Astrocyte (in vitro differentiated cells and primary cell): ENCODE data around the gene CDT1. TPM values are rescaled to one million over a fixed set of nuclear protein-coding genes. Genes with fewer than 3 reads are reported as not detected.
"Not testable (repeated sequence)": the region's sequence is repeated elsewhere in the genome, so short reads cannot be mapped to it uniquely, and the experiment has no call there.

ENCODE experiments used
- DNase-seq: peaks from one replicate; pipeline ENCODE4 v3.0.0-alpha.2; 2010; ENCODE audit warnings: low read depth
- FAIRE-seq: peaks from 2 replicates; lab custom pipeline; 2011; peaks lifted over from hg19 to GRCh38; lab: Jason Lieb, UNC
- H2AFZ ChIP-seq: 2 replicates; pipeline ENCODE4 v1.6.0; 2012; ENCODE audit warnings: low read depth, low read length, inconsistent platforms
- H3K27ac ChIP-seq: 2 replicates; pipeline ENCODE4 v1.5.1; 2011; ENCODE audit warnings: low read depth, low read length, inconsistent platforms
- H3K27me3 ChIP-seq: 2 replicates; pipeline ENCODE4 v1.6.0; 2011; ENCODE audit warnings: low read length, inconsistent platforms; ENCODE audit not compliant: insufficient read depth
- H3K36me3 ChIP-seq: 2 replicates; pipeline ENCODE4 v1.5.1; 2011; ENCODE audit warnings: low read length, inconsistent platforms; ENCODE audit not compliant: insufficient read depth
- H3K4me1 ChIP-seq: 2 replicates; pipeline ENCODE4 v1.5.1; 2011; ENCODE audit warnings: low read length, inconsistent platforms; ENCODE audit not compliant: insufficient read depth
- H3K4me2 ChIP-seq: 2 replicates; pipeline ENCODE4 v1.6.0; 2012; ENCODE audit warnings: low read length, inconsistent platforms
- H3K4me3 ChIP-seq: 2 replicates; pipeline ENCODE4 v1.5.1; 2011; ENCODE audit warnings: low read depth, mild to moderate bottlenecking, low read length, inconsistent platforms; ENCODE audit not compliant: insufficient read depth
- H3K79me2 ChIP-seq: 2 replicates; pipeline ENCODE4 v1.6.0; 2012; ENCODE audit warnings: mild to moderate bottlenecking, low read length, inconsistent platforms; ENCODE audit not compliant: insufficient read depth
- H3K9ac ChIP-seq: 2 replicates; pipeline ENCODE4 v1.6.0; 2012; ENCODE audit warnings: mild to moderate bottlenecking, low read length, inconsistent platforms
- H3K9me3 ChIP-seq: 2 replicates; pipeline ENCODE4 v1.5.1; 2012; ENCODE audit warnings: low read depth, mild to moderate bottlenecking, low read length, inconsistent platforms; ENCODE audit not compliant: insufficient read depth
- H4K20me1 ChIP-seq: 2 replicates; pipeline ENCODE4 v1.6.0; 2012; ENCODE audit warnings: low read length, inconsistent platforms; ENCODE audit not compliant: insufficient read depth
- H3K27ac Mint-ChIP-seq: one replicate; pipeline ENCODE4 v1.8.0; 2021; ENCODE audit warnings: mild to moderate bottlenecking, mixed read lengths; ENCODE audit not compliant: unreplicated experiment
- H3K27me3 Mint-ChIP-seq: one replicate; pipeline ENCODE4 v1.8.0; 2021; ENCODE audit warnings: low read depth, mixed read lengths; ENCODE audit not compliant: unreplicated experiment
- H3K36me3 Mint-ChIP-seq: one replicate; pipeline ENCODE4 v1.8.0; 2021; ENCODE audit warnings: low read depth, mixed read lengths; ENCODE audit not compliant: unreplicated experiment
- H3K4me1 Mint-ChIP-seq: one replicate; pipeline ENCODE4 v1.8.0; 2021; ENCODE audit warnings: low read depth, mixed read lengths; ENCODE audit not compliant: unreplicated experiment
- H3K4me3 Mint-ChIP-seq: one replicate; pipeline ENCODE4 v1.8.0; 2021; ENCODE audit warnings: mild to moderate bottlenecking, moderate library complexity, mixed read lengths; ENCODE audit not compliant: unreplicated experiment
- H3K9me3 Mint-ChIP-seq: one replicate; pipeline ENCODE4 v1.8.0; 2021; ENCODE audit warnings: mild to moderate bottlenecking, mixed read lengths; ENCODE audit not compliant: unreplicated experiment
- EZH2 ChIP-seq: IDR thresholded peaks from 2 replicates; pipeline ENCODE4 v1.6.1; 2012; ENCODE audit warnings: mild to moderate bottlenecking, low read length, inconsistent platforms; ENCODE audit not compliant: insufficient read depth
- total RNA-seq: library from RNA; stranded (reverse); gene quantifications from 2 replicates; pipeline ENCODE4 v1.2.1, GENCODE V29; 2021
- TF ChIP-seq, protein P1 (sequence below): IDR thresholded peaks from 2 replicates; pipeline ENCODE4 v1.5.1; 2011; ENCODE audit warnings: low read depth, mild to moderate bottlenecking, inconsistent platforms, low read length, moderate library complexity; ENCODE audit not compliant: insufficient read depth

The CDT1 gene
- total RNA-seq, 1 donor from 2014 or later: 4.7 TPM

DNA sequence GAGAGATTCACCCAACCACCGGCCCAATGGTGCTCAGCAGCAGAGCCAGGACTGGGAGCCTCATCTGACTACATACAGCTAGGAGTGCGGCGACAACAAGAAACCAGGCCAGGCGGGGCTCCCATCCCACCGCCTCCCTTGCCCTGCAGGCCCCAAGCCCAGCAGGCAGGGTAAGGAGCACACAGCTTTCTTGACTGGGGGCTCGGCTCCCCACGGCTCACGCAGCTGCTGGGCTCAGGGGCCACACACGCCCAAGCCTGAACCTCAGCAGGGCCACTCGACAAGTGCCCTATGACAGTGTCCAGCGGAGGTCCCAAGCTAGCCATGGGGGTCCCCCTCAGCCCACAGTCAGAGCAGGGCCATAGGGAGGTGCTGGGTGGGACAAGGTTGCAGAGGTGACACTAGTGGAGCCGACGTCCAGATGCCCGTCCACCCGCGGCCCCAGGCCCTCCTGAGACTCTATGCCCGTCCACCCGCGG lies 32.3 kb upstream of the CDT1 start:
- peak overlapping the region; percentile 2 for H3K4me3 ChIP-seq
- DNase-seq (no peak), FAIRE-seq (no peak)
- Mint-ChIP-seq H3K4me1 (peaks cover 47% of the 10 kb centered on the region), H3K27me3 (no peaks in the 10 kb centered on the region), H3K27ac (peak overlapping the region; percentile 66), H3K9me3 (no peaks in the 10 kb centered on the region), H3K36me3 (peaks cover 4% of the 10 kb centered on the region), H3K4me3 (no peak overlapping the region)
- no peak for TF ChIP-seq EZH2
- TF ChIP-seq, protein P1, sequence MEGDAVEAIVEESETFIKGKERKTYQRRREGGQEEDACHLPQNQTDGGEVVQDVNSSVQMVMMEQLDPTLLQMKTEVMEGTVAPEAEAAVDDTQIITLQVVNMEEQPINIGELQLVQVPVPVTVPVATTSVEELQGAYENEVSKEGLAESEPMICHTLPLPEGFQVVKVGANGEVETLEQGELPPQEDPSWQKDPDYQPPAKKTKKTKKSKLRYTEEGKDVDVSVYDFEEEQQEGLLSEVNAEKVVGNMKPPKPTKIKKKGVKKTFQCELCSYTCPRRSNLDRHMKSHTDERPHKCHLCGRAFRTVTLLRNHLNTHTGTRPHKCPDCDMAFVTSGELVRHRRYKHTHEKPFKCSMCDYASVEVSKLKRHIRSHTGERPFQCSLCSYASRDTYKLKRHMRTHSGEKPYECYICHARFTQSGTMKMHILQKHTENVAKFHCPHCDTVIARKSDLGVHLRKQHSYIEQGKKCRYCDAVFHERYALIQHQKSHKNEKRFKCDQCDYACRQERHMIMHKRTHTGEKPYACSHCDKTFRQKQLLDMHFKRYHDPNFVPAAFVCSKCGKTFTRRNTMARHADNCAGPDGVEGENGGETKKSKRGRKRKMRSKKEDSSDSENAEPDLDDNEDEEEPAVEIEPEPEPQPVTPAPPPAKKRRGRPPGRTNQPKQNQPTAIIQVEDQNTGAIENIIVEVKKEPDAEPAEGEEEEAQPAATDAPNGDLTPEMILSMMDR: no peak
- no peak overlapping the region for H2AFZ ChIP-seq
- H3K79me2 ChIP-seq: peaks cover 92% of the 10 kb centered on the region
- peaks cover 96% of the 10 kb centered on the region for H4K20me1 ChIP-seq
- no peaks in the 10 kb centered on the region for H3K36me3 ChIP-seq
- peak overlapping the region; percentile 78 for H3K27ac ChIP-seq
- no peaks in the 10 kb centered on the region for H3K9me3 ChIP-seq
- H3K9ac ChIP-seq: peak overlapping the region; percentile 68
- H3K4me2 ChIP-seq: peak overlapping the region; percentile 79
- peaks cover 78% of the 10 kb centered on the region for H3K4me1 ChIP-seq
- H3K27me3 ChIP-seq: no peaks in the 10 kb centered on the region

DNA sequence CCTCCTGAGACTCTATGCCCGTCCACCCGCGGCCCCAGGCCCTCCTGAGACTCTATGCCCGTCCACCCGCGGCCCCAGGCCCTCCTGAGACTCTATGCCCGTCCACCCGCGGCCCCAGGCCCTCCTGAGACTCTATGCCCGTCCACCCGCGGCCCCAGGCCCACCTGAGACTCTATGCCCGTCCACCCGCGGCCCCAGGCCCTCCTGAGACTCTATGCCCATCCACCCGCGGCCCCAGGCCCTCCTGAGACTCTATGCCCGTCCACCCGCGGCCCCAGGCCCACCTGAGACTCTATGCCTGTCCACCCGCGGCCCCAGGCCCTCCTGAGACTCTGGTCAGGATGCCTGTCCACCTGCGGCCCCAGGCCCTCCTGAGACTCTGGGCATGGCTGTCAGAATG lies 31.8 kb upstream of the CDT1 start:
- H3K36me3 ChIP-seq, H3K9me3 ChIP-seq, DNase-seq, H2AFZ ChIP-seq, H3K4me2 ChIP-seq, H3K9ac ChIP-seq, H3K4me3 Mint-ChIP-seq, FAIRE-seq, H3K27me3 ChIP-seq, H3K27ac Mint-ChIP-seq, H3K36me3 Mint-ChIP-seq, H3K4me3 ChIP-seq, H3K27ac ChIP-seq, H3K9me3 Mint-ChIP-seq, H3K27me3 Mint-ChIP-seq: not testable (repeated sequence)
- Histone ChIP-seq H3K4me1 (peaks cover 78% of the 10 kb centered on the region), H4K20me1 (peaks cover 96% of the 10 kb centered on the region), H3K79me2 (peaks cover 92% of the 10 kb centered on the region)
- peaks cover 46% of the 10 kb centered on the region for H3K4me1 Mint-ChIP-seq

DNA sequence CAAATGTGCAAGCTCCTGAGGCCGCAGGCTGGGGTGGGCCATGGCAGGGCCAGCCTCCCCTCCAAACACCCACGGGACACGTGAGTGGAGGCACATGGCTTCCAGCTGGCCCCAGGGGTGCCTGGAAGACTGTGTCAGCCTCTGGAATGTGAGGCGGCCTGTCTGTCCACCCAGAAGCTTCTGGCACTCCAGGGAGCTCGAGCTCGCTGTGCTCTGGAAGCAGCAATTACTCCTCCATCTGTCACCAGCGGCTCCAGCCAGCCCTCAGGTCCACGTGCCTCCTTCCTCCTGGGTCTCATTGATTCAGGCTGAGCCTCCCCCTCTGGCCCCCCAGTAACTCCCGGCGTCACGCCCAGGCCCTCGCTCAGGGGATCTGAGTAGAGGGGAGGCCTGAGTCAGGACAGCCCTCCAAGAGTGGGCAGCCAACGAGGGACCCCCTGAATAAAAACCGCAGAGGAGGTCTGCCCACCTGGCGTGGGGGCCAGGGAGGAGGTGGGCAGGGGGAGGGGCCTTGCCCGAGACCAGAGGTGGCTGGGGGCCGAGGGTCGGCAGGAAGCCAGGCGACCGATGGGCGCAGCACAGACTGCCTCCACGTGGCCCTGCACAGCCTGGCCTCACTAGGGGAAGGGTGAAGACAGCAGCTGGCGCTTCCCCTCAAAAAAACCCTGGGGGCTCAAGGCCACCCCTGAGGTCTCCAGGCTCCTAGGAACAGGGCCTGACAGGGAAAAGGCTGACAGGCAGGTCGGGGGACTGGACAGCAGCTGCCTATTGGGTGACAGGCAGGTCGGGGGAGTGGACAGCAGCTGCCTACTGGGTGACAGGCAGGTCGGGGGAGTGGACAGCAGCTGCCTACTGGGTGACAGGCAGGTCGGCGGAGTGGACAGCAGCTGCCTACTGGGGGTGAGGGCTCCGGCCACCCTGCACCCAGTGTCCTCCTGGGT lies 30.4 kb upstream of the CDT1 start:
- H3K36me3 Mint-ChIP-seq: peaks cover 2% of the 10 kb centered on the region
- peaks cover 96% of the 10 kb centered on the region for H4K20me1 ChIP-seq
- H3K9me3 Mint-ChIP-seq: no peaks in the 10 kb centered on the region
- H3K4me3 Mint-ChIP-seq: no peak overlapping the region
- peaks cover 65% of the 10 kb centered on the region for H3K4me1 ChIP-seq
- H3K79me2 ChIP-seq: peaks cover 92% of the 10 kb centered on the region
- H3K27ac Mint-ChIP-seq: peak overlapping the region; percentile 83
- FAIRE-seq (no peak), DNase-seq (peak; percentile 91)
- H3K9me3 ChIP-seq: no peaks in the 10 kb centered on the region
- no peak overlapping the region for H2AFZ ChIP-seq
- H3K4me1 Mint-ChIP-seq: peaks cover 40% of the 10 kb centered on the region
- H3K36me3 ChIP-seq: no peaks in the 10 kb centered on the region
- H3K27me3 ChIP-seq: no peaks in the 10 kb centered on the region
- H3K4me3 ChIP-seq: no peak overlapping the region
- TF ChIP-seq, protein P1: no peak
- TF ChIP-seq EZH2: no peak
- H3K4me2 ChIP-seq: peak overlapping the region; percentile 71
- peak overlapping the region; percentile 64 for H3K27ac ChIP-seq
- no peaks in the 10 kb centered on the region for H3K27me3 Mint-ChIP-seq
- peak overlapping the region; percentile 63 for H3K9ac ChIP-seq
